OCI-LY7 (cell line): ENCODE measurements around the gene CDH23. TPM values are rescaled to one million over a fixed set of nuclear protein-coding genes. Genes with fewer than 3 reads are reported as not detected.

ENCODE experiments used
- BruUV-seq: library from RNA; stranded (reverse); fragments of 400-500 nt; replicated peaks from 2 replicates; lab custom pipeline; 2021; lab: Mats Ljungman, UMichigan
- CTCF ChIA-PET: fragments of 300-600 bp; sonication (Branson Sonifier 250); formaldehyde crosslinking; loops from one replicate; lab custom pipeline; 2022; ENCODE audit warnings: antibody characterized with exemption; ENCODE audit not compliant: unreplicated experiment; lab: Charles Lee
- POLR2A ChIA-PET: fragments of 300-600 bp; sonication (Branson Sonifier 250); formaldehyde crosslinking; loops from one replicate; lab custom pipeline; 2022; ENCODE audit warnings: antibody characterized with exemption; lab: Charles Lee
- DNase-seq: peaks from one replicate; pipeline ENCODE4 v3.0.0-alpha.2; 2015; ENCODE audit warnings: low spot score
- H2AFZ ChIP-seq: fragments of 200-600 bp; sonication (generic), shearing (Covaris generic); 2 replicates; pipeline ENCODE4 v1.6.1; 2014; ENCODE audit warnings: mild to moderate bottlenecking, antibody characterized with exemption, low read length, moderate library complexity
- H3K27ac ChIP-seq: fragments of 200-600 bp; sonication (generic); 2 replicates; pipeline ENCODE4 v1.5.1; 2014; ENCODE audit warnings: mixed run types, low read depth, mild to moderate bottlenecking, moderate library complexity, low read length, inconsistent platforms; ENCODE audit not compliant: poor library complexity, severe bottlenecking
- H3K36me3 ChIP-seq: fragments of 200-600 bp; sonication (generic); 2 replicates; pipeline ENCODE4 v1.6.1; 2014; ENCODE audit warnings: mild to moderate bottlenecking, antibody characterized with exemption, low read length, moderate library complexity, mixed read lengths; ENCODE audit not compliant: insufficient read depth
- H3K4me1 ChIP-seq: fragments of 200-600 bp; sonication (generic); 2 replicates; pipeline ENCODE4 v1.5.1; 2014; ENCODE audit warnings: mild to moderate bottlenecking, low read length; ENCODE audit not compliant: insufficient read depth, poor library complexity, severe bottlenecking
- H3K4me2 ChIP-seq: fragments of 200-600 bp; sonication (generic); 2 replicates; pipeline ENCODE4 v1.6.1; 2014; ENCODE audit warnings: mild to moderate bottlenecking, low read length
- H3K4me3 ChIP-seq: fragments of 200-600 bp; sonication (generic); 2 replicates; pipeline ENCODE4 v1.5.1; 2014; ENCODE audit warnings: mild to moderate bottlenecking, low read depth, low read length; ENCODE audit not compliant: poor library complexity, severe bottlenecking
- H3K79me2 ChIP-seq: fragments of 200-600 bp; sonication (generic); 2 replicates; pipeline ENCODE4 v1.6.1; 2016; ENCODE audit warnings: low read depth, mild to moderate bottlenecking, low read length, moderate library complexity, mixed read lengths; ENCODE audit not compliant: insufficient read depth
- H3K9me2 ChIP-seq: fragments of 200-600 bp; sonication (generic); 2 replicates; pipeline ENCODE4 v1.6.1; 2016; ENCODE audit warnings: mild to moderate bottlenecking, low read length, mixed read lengths; ENCODE audit not compliant: insufficient read depth
- H3K9me3 ChIP-seq: fragments of 200-600 bp; sonication (generic); 2 replicates; pipeline ENCODE4 v1.6.1; 2014; ENCODE audit warnings: mild to moderate bottlenecking, mixed run types, low read length, mixed read lengths
- H4K20me1 ChIP-seq: fragments of 200-600 bp; sonication (generic); 2 replicates; pipeline ENCODE4 v1.6.1; 2014; ENCODE audit warnings: mild to moderate bottlenecking, antibody characterized with exemption, low read length, moderate library complexity, mixed read lengths; ENCODE audit not compliant: insufficient read depth
- EZH2phosphoT487 ChIP-seq: fragments of 200-600 bp; sonication (generic); IDR thresholded peaks from 2 replicates; pipeline ENCODE4 v1.6.1; 2018; ENCODE audit warnings: low read depth, borderline replicate concordance, mild to moderate bottlenecking, mixed run types, antibody characterized with exemption, low read length, moderate library complexity, mixed read lengths
- intact Hi-C: fragments of 100-400 bp; cut with micrococcal nuclease; formaldehyde crosslinking; loops from one replicate; pipeline ENCODE4 v1.10.0; 2022; ENCODE audit not compliant: unreplicated experiment
- total RNA-seq, 2 experiments: library from RNA; depleted of rRNA in 1 of 2; stranded (reverse); fragments of >200 nt in 1 of 2; shearing (Covaris generic) in 1 of 2; gene quantifications; 2 replicates each; pipeline ENCODE4 v1.2.3, GENCODE V29; 2014 to 2022
- TF ChIP-seq, protein P1 (sequence below): fragments of 200-600 bp; sonication (generic); conservative IDR thresholded peaks from 2 replicates; pipeline ENCODE4 v1.5.1; 2014; ENCODE audit warnings: mild to moderate bottlenecking, antibody characterized with exemption, low read length, moderate library complexity, mixed read lengths

Gene CDH23
- total RNA-seq, 2 experiments from 2014 or later = 0.92 to 9.9 TPM

DNA sequence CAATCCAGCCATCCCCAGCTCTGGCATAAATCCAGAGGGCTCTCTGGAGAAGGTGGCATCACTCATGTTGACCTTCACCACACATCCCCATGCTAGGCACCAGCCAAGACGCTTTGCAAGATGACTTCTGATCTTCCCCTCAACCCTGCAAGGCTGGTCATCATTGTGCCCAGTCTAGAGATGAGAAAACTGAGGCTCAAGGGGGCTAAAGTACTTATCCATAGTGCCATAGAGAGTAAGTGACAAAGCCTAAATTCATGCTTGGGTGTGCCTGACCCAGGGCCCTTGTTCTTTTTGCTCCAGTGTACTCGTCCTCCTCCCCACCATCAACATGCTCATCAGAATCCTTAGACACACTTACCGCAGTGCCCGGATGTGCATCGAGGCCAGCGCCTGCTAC lies 324.6 kb downstream of the CDH23 start:
- Histone ChIP-seq H3K36me3 (no peaks in the 10 kb centered on the region), H3K4me3 (no peak overlapping the region), H3K9me3 (no peaks in the 10 kb centered on the region), H3K9me2 (no peaks in the 10 kb centered on the region), H2AFZ (no peak overlapping the region), H3K27ac (no peak overlapping the region), H3K4me1 (peaks cover 23% of the 10 kb centered on the region), H3K4me2 (no peak overlapping the region), H3K79me2 (no peaks in the 10 kb centered on the region), H4K20me1 (no peaks in the 10 kb centered on the region)
- intact Hi-C loops = loop anchor here (10.0 kb wide), 1 partner anchor 173 kb away; no protein-coding TSS in a partner anchor
- no peak for DNase-seq
- no peak for TF ChIP-seq EZH2phosphoT487
- TF ChIP-seq, protein P1, sequence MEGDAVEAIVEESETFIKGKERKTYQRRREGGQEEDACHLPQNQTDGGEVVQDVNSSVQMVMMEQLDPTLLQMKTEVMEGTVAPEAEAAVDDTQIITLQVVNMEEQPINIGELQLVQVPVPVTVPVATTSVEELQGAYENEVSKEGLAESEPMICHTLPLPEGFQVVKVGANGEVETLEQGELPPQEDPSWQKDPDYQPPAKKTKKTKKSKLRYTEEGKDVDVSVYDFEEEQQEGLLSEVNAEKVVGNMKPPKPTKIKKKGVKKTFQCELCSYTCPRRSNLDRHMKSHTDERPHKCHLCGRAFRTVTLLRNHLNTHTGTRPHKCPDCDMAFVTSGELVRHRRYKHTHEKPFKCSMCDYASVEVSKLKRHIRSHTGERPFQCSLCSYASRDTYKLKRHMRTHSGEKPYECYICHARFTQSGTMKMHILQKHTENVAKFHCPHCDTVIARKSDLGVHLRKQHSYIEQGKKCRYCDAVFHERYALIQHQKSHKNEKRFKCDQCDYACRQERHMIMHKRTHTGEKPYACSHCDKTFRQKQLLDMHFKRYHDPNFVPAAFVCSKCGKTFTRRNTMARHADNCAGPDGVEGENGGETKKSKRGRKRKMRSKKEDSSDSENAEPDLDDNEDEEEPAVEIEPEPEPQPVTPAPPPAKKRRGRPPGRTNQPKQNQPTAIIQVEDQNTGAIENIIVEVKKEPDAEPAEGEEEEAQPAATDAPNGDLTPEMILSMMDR = no peak
- ChIA-PET POLR2A (no interaction called here), CTCF (interaction anchor here (0.6 kb wide), 1 partner anchor 1554 kb away, joined by 3 read pairs; no protein-coding TSS in a partner anchor)
- BruUV-seq = no TSS peak

DNA sequence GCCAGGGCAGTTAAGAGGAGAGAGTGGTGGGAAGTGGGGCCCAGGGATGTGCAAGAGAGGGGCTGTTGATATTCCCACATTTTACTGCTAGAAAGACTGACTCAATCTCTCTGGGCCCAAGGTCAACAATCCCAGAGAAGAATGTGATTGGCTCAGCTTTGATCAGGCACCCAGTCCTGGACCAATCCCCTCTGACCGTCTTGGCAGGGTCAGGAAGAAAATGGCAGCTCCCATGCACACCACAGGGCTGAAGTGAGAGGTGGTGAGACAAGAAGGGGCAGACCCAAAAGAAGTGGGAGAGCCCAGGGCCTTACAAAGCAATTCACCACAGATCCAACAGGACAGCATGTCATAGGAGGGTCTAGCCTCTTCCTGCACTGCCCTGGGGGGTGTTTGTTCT lies 326.1 kb downstream of the CDH23 start:
- Histone ChIP-seq H3K27ac (no peak overlapping the region), H3K4me3 (no peak overlapping the region), H3K9me3 (no peaks in the 10 kb centered on the region), H3K36me3 (no peaks in the 10 kb centered on the region), H3K79me2 (no peaks in the 10 kb centered on the region), H3K9me2 (no peaks in the 10 kb centered on the region), H3K4me1 (peaks cover 33% of the 10 kb centered on the region), H4K20me1 (no peaks in the 10 kb centered on the region), H3K4me2 (no peak overlapping the region), H2AFZ (no peak overlapping the region)
- no peak for TF ChIP-seq EZH2phosphoT487
- TF ChIP-seq, protein P1 = no peak
- ChIA-PET POLR2A (no interaction called here), CTCF (no interaction called here)
- intact Hi-C loops = loop anchor here (10.0 kb wide), 1 partner anchor 172 kb away; no protein-coding TSS in a partner anchor
- no peak for DNase-seq
- BruUV-seq = no TSS peak

DNA sequence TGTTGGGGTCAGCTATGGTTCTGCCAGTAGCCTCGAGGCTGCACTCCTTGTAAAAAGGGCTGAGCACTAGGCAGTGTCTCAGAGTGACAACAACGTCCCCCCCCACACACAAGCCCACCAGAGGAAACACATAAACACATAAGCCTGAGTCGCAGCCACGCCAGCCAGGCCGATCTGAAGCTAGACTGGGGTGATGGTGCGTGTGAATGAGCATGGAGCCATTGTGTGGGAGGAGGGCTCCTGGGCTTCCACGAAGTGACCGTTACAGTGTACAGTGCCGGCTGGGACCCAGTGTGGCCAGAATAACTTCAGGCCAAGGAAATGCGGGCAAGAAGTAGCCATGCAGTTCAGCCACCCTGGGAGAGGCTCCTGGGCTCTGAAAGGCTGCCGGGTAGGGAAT lies 326.6 kb downstream of the CDH23 start:
- TF ChIP-seq, protein P1 = no peak
- no peak for TF ChIP-seq EZH2phosphoT487
- no TSS peak for BruUV-seq
- intact Hi-C loops = loop anchor here (10.0 kb wide), 1 partner anchor 171 kb away; no protein-coding TSS in a partner anchor
- Histone ChIP-seq H4K20me1 (no peaks in the 10 kb centered on the region), H3K9me2 (no peaks in the 10 kb centered on the region), H3K36me3 (no peaks in the 10 kb centered on the region), H3K4me1 (peaks cover 38% of the 10 kb centered on the region), H3K4me2 (no peak overlapping the region), H3K79me2 (no peaks in the 10 kb centered on the region), H3K27ac (no peak overlapping the region), H2AFZ (no peak overlapping the region), H3K9me3 (no peaks in the 10 kb centered on the region), H3K4me3 (no peak overlapping the region)
- POLR2A ChIA-PET = interaction anchor here (1.3 kb wide), 1 partner anchor 11 kb away, joined by 7 read pairs; no protein-coding TSS in a partner anchor
- CTCF ChIA-PET = no interaction called here
- DNase-seq = no peak
